HFFc6 (cell line): ENCODE results near the gene FGD2. TPM values are rescaled to one million over a fixed set of nuclear protein-coding genes. Genes with fewer than 3 reads are reported as not detected.

Source experiments
- DNase-seq: peaks from one replicate; pipeline ENCODE4 v3.0.0-alpha.2; 2018
- H3K27ac Mint-ChIP-seq: 2 replicates; pipeline ENCODE4 v1.8.0; 2020; ENCODE audit warnings: mild to moderate bottlenecking, mixed read lengths
- H3K27me3 Mint-ChIP-seq: 2 replicates; pipeline ENCODE4 v1.8.0; 2021; ENCODE audit warnings: mild to moderate bottlenecking, moderate library complexity, mixed read lengths; ENCODE audit not compliant: insufficient read depth
- H3K36me3 Mint-ChIP-seq: 2 replicates; pipeline ENCODE4 v1.8.0; 2021; ENCODE audit warnings: low read depth, mixed read lengths
- H3K4me1 Mint-ChIP-seq: 2 replicates; pipeline ENCODE4 v1.8.0; 2020; ENCODE audit warnings: low read depth, mixed read lengths
- H3K4me3 Mint-ChIP-seq: 2 replicates; pipeline ENCODE4 v1.8.0; 2020; ENCODE audit warnings: mild to moderate bottlenecking, moderate library complexity, mixed read lengths
- H3K9me3 Mint-ChIP-seq: 2 replicates; pipeline ENCODE4 v1.8.0; 2020; ENCODE audit warnings: mild to moderate bottlenecking, mixed read lengths
- CTCF ChIP-seq: fragments of 200-600 bp; sonication (generic); IDR thresholded peaks from 2 replicates; pipeline ENCODE4 v1.5.0; 2021; ENCODE audit warnings: antibody characterized with exemption, mild to moderate bottlenecking
- total RNA-seq, 6 experiments: library from RNA; stranded (reverse); fragmentation: NEBNext Ultra II Directional; extraction: Animal tissue kit (Norgen Biotek cat#: 25700); gene quantifications; 2 replicates in 1 of 6; 3 replicates in 5 of 6; pipeline ENCODE4 v1.2.3, GENCODE V29; 2021

FGD2 gene
- total RNA-seq, 6 experiments from 2014 or later = not detected

GRCh38 chr6:37025621-37026466, 20.4 kb downstream of the FGD2 start:
- DNase-seq = no peak
- H3K4me1 Mint-ChIP-seq = peaks cover 16% of the 10 kb centered on the region; the same call in 1 of the 2 replicates
- H3K27ac Mint-ChIP-seq = no peak overlapping the region
- H3K36me3 Mint-ChIP-seq = no peaks in the 10 kb centered on the region
- no peak overlapping the region for H3K4me3 Mint-ChIP-seq
- H3K9me3 Mint-ChIP-seq = no peaks in the 10 kb centered on the region
- peaks cover 9% of the 10 kb centered on the region for H3K27me3 Mint-ChIP-seq
- TF ChIP-seq CTCF = no peak

GRCh38 chr6:37027036-37027720, 21.7 kb downstream of the FGD2 start:
- no peak for TF ChIP-seq CTCF
- H3K27me3 Mint-ChIP-seq = peaks cover 10% of the 10 kb centered on the region
- H3K36me3 Mint-ChIP-seq = no peaks in the 10 kb centered on the region
- no peak overlapping the region for H3K27ac Mint-ChIP-seq
- H3K9me3 Mint-ChIP-seq = no peaks in the 10 kb centered on the region
- DNase-seq = no peak
- H3K4me3 Mint-ChIP-seq = no peak overlapping the region
- H3K4me1 Mint-ChIP-seq = peaks cover 9% of the 10 kb centered on the region; the same call in 1 of the 2 replicates

GRCh38 chr6:37027811-37028469, 22.5 kb downstream of the FGD2 start:
- H3K27me3 Mint-ChIP-seq = peaks cover 11% of the 10 kb centered on the region
- no peaks in the 10 kb centered on the region for H3K36me3 Mint-ChIP-seq
- H3K4me1 Mint-ChIP-seq = peaks cover 9% of the 10 kb centered on the region; the same call in 1 of the 2 replicates
- H3K27ac Mint-ChIP-seq = no peak overlapping the region
- no peak overlapping the region for H3K4me3 Mint-ChIP-seq
- no peak for DNase-seq
- no peaks in the 10 kb centered on the region for H3K9me3 Mint-ChIP-seq
- no peak for TF ChIP-seq CTCF

- TF ChIP-seq CTCF = peak; percentile 86
- Mint-ChIP-seq H3K4me1 (peaks cover 14% of the 10 kb centered on the region), H3K9me3 (no peaks in the 10 kb centered on the region), H3K36me3 (no peaks in the 10 kb centered on the region), H3K4me3 (no peak overlapping the region), H3K27me3 (peaks cover 14% of the 10 kb centered on the region), H3K27ac (no peak overlapping the region)
- peak; percentile 86 for DNase-seq
Measured at GRCh38 chr6:37029249-37029971, 24.0 kb downstream of the FGD2 start.

- TF ChIP-seq CTCF = no peak
- H3K27ac Mint-ChIP-seq = no peak overlapping the region
- H3K4me1 Mint-ChIP-seq = peaks cover 7% of the 10 kb centered on the region
- peaks cover 16% of the 10 kb centered on the region for H3K27me3 Mint-ChIP-seq
- H3K9me3 Mint-ChIP-seq = no peaks in the 10 kb centered on the region
- no peak overlapping the region for H3K4me3 Mint-ChIP-seq
- DNase-seq = no peak
- H3K36me3 Mint-ChIP-seq = no peaks in the 10 kb centered on the region
Measured at GRCh38 chr6:37030599-37030998, 25.1 kb downstream of the FGD2 start.
